GM18519 (cell line): ENCODE measurements around the gene CCNL2.
"Not testable (repeated sequence)": the region's sequence is repeated elsewhere in the genome, so short reads cannot be mapped to it uniquely, and the experiment has no call there.

Experiments used
- ATAC-seq: cut with Tn5 transposase; IDR thresholded peaks from one replicate; pipeline ENCODE4 v1.9.1; 2021; ENCODE audit warnings: mild to moderate bottlenecking, moderate library complexity; ENCODE audit not compliant: unreplicated experiment, low FRiP score

Gene CCNL2

GRCh38 chr1:1402072-1402900 is 3.2 kb upstream of the CCNL2 start:
- ATAC-seq = no peak

DNA sequence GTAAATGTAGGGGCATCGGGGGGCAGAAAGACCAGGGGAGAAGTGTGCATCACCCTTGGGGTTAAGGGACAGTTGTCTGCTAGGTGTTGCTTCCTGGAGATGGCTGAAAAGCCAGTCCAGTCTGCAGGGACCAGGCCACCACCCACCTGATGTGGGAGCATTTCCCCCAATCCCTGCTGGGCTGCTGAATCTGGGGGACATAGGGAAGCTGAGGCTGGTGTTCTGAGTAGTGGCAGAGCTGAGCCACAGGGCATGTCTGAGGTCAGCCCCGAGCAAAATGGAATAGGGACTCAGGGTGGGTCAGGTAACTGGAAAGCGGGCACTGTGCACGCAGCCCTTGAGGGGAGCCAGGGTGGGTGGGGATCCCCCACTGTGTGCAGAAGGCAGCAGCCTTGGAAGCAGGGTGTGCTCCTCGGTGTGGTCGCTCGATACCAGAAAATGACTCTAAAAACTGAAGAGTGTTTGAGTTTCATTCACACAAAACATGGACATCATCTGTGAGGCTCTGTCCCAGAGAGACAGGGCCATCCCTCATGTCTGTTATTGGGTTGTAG is 2.4 kb upstream of the CCNL2 start:
- ATAC-seq = no peak

DNA sequence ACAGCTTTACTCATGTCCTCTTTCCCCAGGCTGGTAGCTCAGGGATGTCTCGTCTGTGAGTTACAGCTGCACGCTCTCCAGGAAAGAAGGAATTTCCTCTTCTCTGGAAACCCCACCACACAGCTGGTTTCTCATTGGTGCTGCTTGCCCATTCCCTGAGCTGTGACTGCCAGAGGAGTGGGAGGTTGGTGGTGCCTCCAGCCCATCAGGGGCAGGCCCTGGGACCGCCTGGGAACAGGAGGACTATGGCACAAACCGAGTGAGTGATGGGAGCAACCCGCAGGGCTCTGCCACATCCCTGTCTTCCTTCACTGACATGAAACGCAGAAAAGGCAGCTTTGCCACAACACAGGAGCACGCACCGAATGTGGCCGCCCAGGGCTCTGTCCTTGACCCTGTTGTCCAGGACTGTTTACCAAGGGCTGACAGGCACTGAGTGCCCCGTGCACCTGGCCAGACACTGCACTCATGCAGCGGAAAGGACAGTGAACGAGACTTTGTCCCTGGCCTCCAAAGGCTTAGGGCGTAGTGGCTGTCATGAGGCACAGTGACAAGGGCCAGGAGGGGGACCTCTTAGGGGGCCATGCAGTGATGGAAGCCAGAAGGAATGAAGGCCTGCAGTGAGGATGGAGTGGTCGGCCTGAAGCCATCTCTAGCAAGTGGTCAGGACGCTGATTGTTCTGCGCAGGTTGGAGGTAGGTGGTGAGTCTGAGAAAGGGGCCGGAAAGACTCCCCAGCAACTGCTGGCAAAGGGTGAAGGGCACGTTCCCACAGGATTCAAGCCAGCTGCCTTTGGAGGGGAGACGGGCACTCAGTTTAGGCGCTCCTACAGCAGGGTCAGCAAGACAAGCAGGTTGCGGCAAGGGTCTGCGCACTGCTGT is 1.7 kb upstream of the CCNL2 start:
- no peak for ATAC-seq

DNA sequence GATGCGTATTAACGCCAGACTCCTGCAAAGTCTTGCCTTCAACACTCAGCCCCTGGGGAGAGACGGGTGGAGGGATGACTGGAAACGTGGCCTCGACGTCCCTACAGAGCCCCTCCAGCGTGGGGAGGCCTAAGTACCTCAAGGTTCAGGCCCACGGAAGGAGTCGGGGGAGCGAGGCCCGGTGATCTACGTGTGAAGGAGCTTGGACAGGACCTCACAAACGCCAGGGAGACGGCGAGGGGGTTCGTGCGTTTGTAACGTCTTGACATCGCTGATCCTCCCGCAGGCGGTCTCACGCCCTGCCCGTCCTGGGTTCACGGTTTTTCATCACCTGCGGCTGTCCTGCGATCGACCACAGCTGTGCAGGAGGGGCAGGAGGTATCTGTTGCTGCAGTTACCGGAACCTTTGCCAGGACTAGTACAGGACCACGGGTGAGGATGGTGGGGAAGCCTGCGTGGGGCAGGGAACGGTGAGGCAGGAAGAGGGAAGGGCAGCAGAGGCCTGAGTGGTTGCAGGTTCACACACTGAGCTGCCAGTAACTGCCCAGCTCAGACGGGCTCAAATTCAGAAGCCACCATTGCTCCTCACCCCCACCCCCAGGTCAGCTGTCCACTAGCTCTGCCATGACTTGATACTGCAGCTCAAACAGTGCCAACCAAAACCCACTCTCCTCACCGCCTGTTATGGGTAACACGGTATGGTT is 889 bp upstream of the CCNL2 start:
- ATAC-seq = no peak

DNA sequence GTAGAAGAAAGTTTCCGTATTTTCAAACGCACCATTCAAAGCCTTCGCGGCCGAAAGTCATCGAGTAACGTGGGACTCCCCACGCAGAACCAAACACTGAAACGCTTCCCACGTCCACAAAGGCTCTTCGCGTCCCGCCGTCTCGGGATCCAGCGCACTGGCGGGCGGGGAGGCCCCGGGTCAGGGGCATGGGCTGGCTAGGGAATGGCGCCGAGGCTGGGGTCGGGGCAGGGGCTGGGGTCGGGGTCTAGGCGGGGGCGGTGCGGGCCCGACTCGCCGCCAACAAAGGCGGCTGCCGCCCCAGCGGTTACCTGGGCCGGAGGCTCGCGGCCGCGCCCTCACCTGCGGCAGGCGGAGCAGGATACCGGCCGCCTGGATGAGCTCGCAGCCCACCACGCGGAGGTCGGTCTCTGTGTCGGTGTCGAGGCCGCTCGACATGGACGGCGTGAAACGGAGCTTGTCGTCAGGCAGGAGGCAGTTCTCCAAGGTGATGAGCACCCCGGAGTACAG is 403 bp downstream of the CCNL2 start:
- ATAC-seq = peak; percentile 4

GRCh38 chr1:1397839-1398523 is 1.2 kb downstream of the CCNL2 start:
- ATAC-seq = no peak

- no peak for ATAC-seq
Measured at GRCh38 chr1:1395166-1395565, 4.0 kb downstream of the CCNL2 start.

GRCh38 chr1:1394116-1394515 is 5.0 kb downstream of the CCNL2 start:
- no peak for ATAC-seq

- no peak for ATAC-seq
Measured at GRCh38 chr1:1393428-1393827, 5.7 kb downstream of the CCNL2 start.

GRCh38 chr1:1393014-1393413 is 6.1 kb downstream of the CCNL2 start:
- ATAC-seq = no peak

DNA sequence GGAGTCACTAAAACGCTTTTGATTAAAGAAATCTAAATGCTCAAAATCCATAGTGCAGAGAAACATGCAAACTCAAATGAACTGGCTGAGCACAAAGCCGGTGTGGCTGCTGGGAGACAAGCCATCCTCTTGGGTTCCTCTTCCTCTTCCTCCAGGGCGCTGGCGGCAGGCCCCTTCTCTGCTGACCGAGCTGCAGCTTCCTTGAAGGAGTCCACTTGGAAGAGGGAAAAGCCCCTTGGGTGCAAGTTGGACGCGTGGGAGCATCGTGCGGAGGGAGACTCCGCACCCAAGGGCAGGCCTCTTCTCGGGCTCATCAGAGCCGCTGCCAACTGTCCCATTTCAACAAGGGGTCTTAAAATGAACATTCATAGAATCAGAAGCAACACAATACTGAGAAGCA is 7.9 kb downstream of the CCNL2 start:
- no peak for ATAC-seq

GRCh38 chr1:1390675-1391074 is 8.5 kb downstream of the CCNL2 start:
- ATAC-seq = no peak

DNA sequence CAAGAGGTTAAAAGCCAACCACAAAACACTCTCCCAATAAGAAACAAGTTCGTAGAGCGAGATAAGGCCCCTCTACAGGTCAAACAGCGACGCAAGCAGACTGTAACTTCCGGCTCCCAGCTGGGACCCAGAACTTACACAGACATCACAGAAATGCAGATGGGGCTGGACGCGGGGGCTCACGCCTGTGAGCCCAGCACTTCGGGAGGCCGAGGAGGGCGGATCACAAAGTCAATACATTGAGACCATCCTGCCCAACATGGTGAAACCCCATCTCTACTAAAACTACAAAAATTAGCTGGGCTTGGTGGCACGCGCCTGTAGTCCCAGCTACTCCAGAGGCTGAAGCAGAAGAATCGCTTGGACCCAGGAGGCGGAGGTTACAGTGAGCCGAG is 11.1 kb downstream of the CCNL2 start:
- ATAC-seq = no peak

DNA sequence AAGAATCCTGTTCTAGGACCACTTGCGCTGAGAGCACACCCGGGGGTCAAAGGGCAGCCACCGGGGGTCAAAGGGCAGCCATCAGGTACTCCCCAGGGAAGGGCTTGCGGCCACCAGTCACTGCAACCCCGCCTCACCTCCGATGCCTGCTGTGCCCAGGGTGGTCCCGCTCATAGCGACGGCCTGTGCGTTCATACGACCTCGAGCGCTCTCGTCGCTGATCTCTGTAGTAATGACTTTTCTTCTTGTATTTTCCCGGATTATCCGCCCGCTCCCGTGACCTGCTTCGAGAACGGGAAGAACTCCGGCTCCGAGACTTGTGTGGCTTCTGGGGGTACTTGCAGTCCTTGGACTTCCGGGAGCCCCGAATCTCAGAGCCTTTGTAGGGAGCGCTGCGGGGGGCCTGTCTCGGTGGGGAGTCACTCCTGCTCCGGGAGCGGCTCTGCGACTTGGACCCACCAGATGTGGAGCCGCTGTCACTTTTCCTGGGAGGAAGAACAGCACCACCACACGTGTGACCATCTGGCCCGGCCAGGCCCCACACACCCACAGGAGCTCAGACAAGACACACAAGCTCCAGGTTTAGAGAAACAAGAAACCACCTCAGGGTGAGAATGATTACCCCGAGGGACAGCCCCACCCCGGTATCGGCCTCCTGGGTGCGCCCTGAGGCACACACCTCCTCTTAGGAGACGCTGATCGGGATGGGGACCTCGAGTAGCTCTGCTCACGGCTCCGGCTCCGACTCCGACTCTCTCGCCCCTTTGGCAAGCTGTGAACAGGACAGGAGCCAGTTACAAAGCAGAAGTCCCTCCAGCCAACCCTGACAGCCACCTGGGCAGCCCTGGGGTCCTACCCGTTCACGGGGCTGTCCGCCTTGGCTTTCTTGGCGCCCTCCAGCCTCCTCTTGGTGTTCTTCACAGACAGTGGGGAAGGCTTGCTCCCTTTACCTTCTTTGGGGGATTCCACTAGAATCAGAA is 11.7 kb downstream of the CCNL2 start:
- ATAC-seq = no peak

DNA sequence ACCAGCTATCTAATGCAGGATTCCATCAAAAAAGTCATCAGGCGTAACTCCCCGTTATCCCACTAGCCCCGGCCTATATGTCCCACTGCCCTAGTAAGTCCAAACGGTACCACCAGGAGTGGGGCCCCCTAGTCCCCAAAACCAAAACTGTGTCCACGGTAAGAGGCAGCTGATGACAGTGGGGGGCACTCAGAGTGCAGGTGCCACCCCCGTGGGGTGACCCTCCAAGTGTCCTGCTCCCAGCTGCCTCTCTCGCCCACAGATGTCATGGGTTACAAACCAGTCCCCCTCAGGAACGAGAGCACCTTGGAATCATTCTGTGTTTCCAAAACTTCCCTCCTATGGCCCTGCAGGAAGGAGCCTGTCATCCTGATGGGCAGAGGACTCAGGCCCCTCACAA is 13.2 kb downstream of the CCNL2 start:
- no peak for ATAC-seq

- not testable (repeated sequence) for ATAC-seq
Measured at GRCh38 chr1:1385339-1385738, 13.8 kb downstream of the CCNL2 start.

DNA sequence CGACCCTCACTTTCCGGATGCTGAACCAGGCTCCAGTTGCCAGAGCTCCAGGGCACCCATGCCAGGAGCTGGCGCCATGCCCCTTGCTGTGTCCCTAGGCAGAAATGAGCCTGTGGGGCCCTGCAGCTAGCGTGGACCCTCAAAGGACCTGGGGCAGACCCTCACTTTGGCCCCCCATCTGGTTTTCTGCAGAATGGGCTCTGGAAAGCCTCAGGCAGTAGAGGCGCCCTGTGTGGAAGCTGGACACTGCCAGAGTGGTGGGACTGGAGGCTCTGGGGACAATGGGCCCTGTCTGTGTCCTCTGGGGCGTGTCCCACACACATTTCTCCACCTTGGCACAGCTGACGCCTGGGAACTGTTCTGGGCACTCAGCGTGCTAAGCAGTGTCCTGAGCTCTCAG is 17.8 kb downstream of the CCNL2 start:
- no peak for ATAC-seq

DNA sequence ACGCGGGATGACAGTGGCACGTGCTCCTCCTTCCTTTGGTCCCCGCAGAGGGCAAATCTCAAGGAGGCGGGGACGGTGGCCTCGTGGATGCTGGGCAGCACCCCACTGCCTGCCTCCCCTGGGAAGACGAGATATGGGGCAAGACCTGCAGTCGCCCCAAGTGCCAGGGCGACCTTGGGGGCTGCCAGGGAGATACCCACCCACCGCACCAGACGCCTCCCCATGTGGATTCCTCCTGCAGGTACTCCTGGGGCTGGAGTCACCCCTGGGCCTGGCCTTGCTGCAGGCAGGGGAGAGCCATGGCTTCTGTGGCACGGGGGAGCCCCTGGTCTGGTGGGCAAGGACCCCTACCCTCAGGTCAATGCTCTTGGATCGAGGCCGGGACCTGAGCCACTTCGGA is 18.3 kb downstream of the CCNL2 start:
- ATAC-seq = no peak
